Breast epithelium (tissue), 3 donors: ENCODE measurements around the gene RALGPS2.

ENCODE experiments used
- POLR2AphosphoS5 ChIP-seq, 3 donors: sonication (generic); formaldehyde crosslinking; IDR thresholded peaks; one replicate each; pipeline ENCODE4 v1.6.1; 2017; ENCODE audit warnings: antibody characterized with exemption in 3 of 3
- TF ChIP-seq, protein P1 (sequence below), 3 donors: fragments of 450-650 bp; IDR thresholded peaks; one replicate each; pipeline ENCODE4 v1.5.1; 2016 to 2017; ENCODE audit warnings: antibody characterized with exemption in 3 of 3, mild to moderate bottlenecking in 3 of 3, moderate library complexity in 3 of 3

DNA sequence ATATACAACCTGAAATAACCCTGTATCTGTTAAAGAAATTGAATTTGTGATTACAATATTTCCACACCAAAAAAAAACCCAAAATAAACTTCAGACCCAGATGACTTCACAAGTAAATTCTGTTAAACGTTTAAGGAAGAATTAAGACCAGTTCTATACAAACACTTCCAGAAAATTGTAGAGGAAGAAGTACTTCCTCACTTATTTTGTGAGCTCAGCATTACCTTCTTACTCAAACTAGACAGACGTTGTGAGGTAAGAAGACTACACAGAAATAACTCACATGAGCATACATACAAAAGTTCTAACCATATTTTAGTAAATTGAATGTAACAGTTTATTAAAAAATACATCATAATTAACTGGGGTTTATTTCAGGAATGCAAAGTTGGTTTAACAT, 18.8 kb downstream of the RALGPS2 start:
- TF ChIP-seq, protein P1, sequence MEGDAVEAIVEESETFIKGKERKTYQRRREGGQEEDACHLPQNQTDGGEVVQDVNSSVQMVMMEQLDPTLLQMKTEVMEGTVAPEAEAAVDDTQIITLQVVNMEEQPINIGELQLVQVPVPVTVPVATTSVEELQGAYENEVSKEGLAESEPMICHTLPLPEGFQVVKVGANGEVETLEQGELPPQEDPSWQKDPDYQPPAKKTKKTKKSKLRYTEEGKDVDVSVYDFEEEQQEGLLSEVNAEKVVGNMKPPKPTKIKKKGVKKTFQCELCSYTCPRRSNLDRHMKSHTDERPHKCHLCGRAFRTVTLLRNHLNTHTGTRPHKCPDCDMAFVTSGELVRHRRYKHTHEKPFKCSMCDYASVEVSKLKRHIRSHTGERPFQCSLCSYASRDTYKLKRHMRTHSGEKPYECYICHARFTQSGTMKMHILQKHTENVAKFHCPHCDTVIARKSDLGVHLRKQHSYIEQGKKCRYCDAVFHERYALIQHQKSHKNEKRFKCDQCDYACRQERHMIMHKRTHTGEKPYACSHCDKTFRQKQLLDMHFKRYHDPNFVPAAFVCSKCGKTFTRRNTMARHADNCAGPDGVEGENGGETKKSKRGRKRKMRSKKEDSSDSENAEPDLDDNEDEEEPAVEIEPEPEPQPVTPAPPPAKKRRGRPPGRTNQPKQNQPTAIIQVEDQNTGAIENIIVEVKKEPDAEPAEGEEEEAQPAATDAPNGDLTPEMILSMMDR (IDR thresholded peaks at IDR 0.05): no peak
- TF ChIP-seq POLR2AphosphoS5 (IDR thresholded peaks at IDR 0.05): no peak
